Stimulated activated CD4-positive, alpha-beta T cell treated with anti-CD3 and anti-CD28 coated beads, Interleukin-1b, Interleukin-23, amount 100 ng/mL, for 4 hours (primary cell): ENCODE measurements around the gene ADTRP.

Experiments used
- DNase-seq, 2 donors: peaks; one replicate each; pipeline ENCODE4 v3.0.0-alpha.2; 2020; ENCODE audit warnings: low read depth in 2 of 2

ADTRP gene

GRCh38 chr6:11773013-11773412 is 5.6 kb downstream of the ADTRP start:
- no peak for DNase-seq

GRCh38 chr6:11772109-11772825 is 6.3 kb downstream of the ADTRP start:
- no peak for DNase-seq

- DNase-seq: no peak
Observed at GRCh38 chr6:11771473-11772048, 7.0 kb downstream of the ADTRP start.

GRCh38 chr6:11770546-11771466 is 7.8 kb downstream of the ADTRP start:
- no peak for DNase-seq

- DNase-seq: no peak
Observed at GRCh38 chr6:11769811-11770545, 8.6 kb downstream of the ADTRP start.

GRCh38 chr6:11769244-11769643 is 9.4 kb downstream of the ADTRP start:
- no peak for DNase-seq

GRCh38 chr6:11767978-11768756 is 10.4 kb downstream of the ADTRP start:
- no peak for DNase-seq

- no peak for DNase-seq
Observed at GRCh38 chr6:11767458-11767857, 11.1 kb downstream of the ADTRP start.

GRCh38 chr6:11766589-11767450 is 11.8 kb downstream of the ADTRP start:
- no peak for DNase-seq

- DNase-seq: no peak
Observed at GRCh38 chr6:11766043-11766442, 12.6 kb downstream of the ADTRP start.

GRCh38 chr6:11764250-11764604 is 14.4 kb downstream of the ADTRP start:
- no peak for DNase-seq

- DNase-seq: no peak
Observed at GRCh38 chr6:11763460-11764249, 14.9 kb downstream of the ADTRP start.

- DNase-seq: no peak
Observed at GRCh38 chr6:11762794-11763459, 15.7 kb downstream of the ADTRP start.

- no peak for DNase-seq
Observed at GRCh38 chr6:11761744-11762620, 16.6 kb downstream of the ADTRP start.

- no peak for DNase-seq
Observed at GRCh38 chr6:11760015-11760473, 18.6 kb downstream of the ADTRP start.

GRCh38 chr6:11758878-11759277 is 19.7 kb downstream of the ADTRP start:
- DNase-seq: no peak

- no peak for DNase-seq
Observed at GRCh38 chr6:11756726-11757125, 21.9 kb downstream of the ADTRP start.

- DNase-seq: no peak
Observed at GRCh38 chr6:11756292-11756691, 22.3 kb downstream of the ADTRP start.
